GM12874 (cell line): ENCODE measurements around the gene KRT3.

ENCODE experiments used
- CTCF ChIP-seq: IDR thresholded peaks from 2 replicates; pipeline ENCODE4 v1.5.1; 2011; ENCODE audit warnings: low read depth, mild to moderate bottlenecking, control low read depth, low read length, moderate library complexity; ENCODE audit not compliant: insufficient read depth

The KRT3 gene

GRCh38 chr12:52825961-52826360 lies 30.0 kb upstream of the KRT3 start:
- no peak for TF ChIP-seq CTCF

- no peak for TF ChIP-seq CTCF
Observed at GRCh38 chr12:52824741-52825410, 29.0 kb upstream of the KRT3 start.

GRCh38 chr12:52823761-52824450 lies 28.0 kb upstream of the KRT3 start:
- no peak for TF ChIP-seq CTCF

GRCh38 chr12:52822771-52823510 lies 27.0 kb upstream of the KRT3 start:
- TF ChIP-seq CTCF: no peak

GRCh38 chr12:52821826-52822660 lies 26.1 kb upstream of the KRT3 start:
- TF ChIP-seq CTCF: no peak

GRCh38 chr12:52821071-52821730 lies 25.3 kb upstream of the KRT3 start:
- TF ChIP-seq CTCF: no peak
